NCI-H345 treated with DMSO at 0.1 percent for 48 hours (cell line): Measurements from ENCODE around the gene FOXK2.

Experiments used
- DNase-seq: peaks from one replicate; lab custom pipeline; 2025; ENCODE audit not compliant: unreplicated experiment; lab: John Stamatoyannopoulos, UW

Gene FOXK2

DNA sequence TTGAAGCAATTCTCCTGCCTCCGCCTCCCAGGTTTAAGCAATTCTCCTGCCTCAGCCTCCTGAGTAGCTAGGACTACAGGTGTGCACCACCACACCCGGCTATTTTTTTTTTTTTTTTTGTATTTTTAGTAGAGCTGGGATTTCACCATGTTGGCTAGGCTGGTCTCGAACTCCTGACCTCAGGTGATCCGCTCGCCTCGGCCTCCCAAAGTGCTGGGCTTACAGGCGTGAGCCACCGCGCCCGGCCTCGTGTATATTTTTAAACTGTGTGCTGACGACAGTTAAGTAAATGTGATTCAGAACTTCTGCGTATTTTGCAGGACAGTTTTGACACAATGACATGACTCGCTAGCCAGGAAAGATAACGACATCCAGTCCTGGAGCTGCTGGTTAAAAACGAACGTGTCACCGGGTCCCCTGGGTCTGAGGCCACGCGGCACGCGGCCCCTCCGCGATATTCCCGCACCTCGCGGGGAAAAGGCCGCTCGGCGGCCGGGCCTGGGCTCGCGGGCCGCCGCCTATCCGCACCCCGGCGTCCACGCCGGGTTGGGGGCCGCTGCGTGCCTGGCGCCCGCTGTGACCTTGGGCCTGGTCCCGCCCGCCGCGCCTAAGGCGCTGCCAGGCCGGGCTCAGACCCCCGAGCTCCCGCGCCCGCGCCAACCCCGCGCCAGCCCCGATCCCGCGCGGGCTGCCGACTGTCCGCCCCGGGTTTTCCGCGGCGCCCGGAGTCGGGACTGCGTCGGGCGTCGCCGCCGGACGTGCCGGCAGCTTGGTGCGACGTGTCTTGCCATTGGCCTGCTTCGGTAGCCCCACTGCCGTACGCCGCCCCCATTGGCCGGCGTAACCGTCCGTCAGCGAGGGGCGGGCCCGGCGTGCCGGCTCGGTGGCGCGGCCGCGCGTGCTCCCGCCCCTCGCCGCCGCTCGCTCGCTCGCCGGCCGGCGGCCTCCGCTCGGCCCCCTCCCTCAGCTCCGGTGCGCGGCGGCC is at the start of gene FOXK2:
FOXK2 (plus strand) TSS at position 907 of the 985 bp plus-strand sequence. CDS start 157 bp downstream, outside the sequence.
- DNase-seq, result peak; percentile 93

DNA sequence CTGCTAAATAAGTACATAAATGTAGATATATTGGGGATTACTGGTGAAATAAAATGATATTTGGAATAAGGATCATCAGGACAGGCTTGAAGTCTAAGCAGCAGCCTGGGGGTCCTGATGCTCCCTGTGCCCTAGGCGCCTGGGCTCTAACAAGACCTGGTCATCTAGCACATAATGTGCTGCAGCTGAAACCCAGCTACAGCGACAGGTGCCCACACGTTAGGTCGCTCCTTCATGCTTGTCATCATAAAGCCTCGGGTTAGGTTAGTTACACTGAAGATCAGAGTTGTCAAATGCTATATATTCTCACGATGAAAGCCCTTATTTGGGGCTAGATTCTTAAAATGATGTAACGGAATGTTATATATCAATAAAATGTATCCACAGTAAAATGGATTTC is 49.5 kb upstream of the FOXK2 start:
- DNase-seq, result no peak

GRCh38 chr17:82474223-82475010 is 45.1 kb upstream of the FOXK2 start:
- no peak for DNase-seq

- no peak for DNase-seq
These were observed 44.1 kb upstream of the FOXK2 start for GRCh38 chr17:82475458-82475857.

- DNase-seq, result no peak
These were observed 41.6 kb upstream of the FOXK2 start for GRCh38 chr17:82477934-82478333.

- DNase-seq, result no peak
These were observed 39.9 kb upstream of the FOXK2 start for GRCh38 chr17:82479602-82480001.

DNA sequence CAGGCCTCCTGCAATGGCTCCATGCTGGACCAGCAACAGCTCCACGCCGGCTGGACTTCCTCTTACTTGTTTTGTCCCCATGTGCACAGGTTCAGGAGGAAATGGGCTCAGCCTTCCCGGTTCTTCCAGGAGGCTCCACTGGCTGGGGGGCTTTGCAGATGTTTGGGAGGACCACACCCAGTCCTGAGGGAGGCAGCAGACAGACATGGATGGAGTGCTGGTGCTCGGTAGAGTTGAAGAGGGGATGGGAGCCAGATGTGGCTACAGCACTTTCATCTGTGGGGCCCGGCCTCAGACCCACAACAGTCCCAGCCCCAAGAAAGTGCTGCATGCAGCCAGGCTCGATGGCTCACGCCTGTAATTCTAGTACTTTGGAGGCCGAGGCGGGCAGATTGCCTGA is 39.2 kb upstream of the FOXK2 start:
- no peak for DNase-seq

DNA sequence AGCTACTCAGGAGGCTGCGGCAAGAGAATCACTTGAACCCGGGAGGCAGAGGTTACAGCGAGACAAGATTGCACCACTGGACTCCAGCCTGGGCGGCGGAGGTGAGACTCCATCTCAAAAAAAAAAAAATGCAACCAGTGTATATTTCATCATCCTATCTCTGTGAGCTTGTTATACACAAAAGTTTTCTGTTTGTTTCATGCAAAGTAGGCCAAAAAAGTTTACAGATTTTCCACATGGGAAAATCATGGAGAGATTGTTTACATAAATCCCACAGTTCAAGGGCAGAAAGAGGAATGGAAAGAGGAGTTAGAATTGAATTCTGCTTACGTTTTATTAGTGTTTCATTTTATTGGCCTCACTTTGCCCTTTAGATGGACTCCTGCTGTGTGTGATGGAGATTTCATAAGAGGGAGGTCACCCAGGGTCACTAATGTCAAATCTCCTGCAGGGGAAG is 36.3 kb upstream of the FOXK2 start:
- DNase-seq, result no peak

DNA sequence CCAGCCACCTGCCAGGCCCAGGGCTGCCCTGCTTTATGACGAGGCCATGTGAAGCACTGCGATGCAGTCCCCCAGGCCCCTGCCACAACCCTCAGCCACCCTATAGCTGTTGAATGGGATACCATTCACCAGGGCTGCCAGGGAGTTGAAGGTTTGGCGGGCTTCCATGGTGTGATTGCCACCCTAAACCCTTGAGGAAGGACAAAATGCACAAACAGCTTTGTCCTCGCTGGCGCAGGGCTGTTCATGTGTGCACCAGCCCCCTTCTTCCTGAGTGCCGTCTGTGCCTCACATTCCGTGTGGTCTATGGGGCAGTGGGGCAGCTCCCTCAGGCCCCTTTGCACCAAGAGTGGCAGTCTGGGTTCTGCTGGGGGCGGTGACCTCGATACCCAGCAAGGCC is 35.7 kb upstream of the FOXK2 start:
- no peak for DNase-seq

DNA sequence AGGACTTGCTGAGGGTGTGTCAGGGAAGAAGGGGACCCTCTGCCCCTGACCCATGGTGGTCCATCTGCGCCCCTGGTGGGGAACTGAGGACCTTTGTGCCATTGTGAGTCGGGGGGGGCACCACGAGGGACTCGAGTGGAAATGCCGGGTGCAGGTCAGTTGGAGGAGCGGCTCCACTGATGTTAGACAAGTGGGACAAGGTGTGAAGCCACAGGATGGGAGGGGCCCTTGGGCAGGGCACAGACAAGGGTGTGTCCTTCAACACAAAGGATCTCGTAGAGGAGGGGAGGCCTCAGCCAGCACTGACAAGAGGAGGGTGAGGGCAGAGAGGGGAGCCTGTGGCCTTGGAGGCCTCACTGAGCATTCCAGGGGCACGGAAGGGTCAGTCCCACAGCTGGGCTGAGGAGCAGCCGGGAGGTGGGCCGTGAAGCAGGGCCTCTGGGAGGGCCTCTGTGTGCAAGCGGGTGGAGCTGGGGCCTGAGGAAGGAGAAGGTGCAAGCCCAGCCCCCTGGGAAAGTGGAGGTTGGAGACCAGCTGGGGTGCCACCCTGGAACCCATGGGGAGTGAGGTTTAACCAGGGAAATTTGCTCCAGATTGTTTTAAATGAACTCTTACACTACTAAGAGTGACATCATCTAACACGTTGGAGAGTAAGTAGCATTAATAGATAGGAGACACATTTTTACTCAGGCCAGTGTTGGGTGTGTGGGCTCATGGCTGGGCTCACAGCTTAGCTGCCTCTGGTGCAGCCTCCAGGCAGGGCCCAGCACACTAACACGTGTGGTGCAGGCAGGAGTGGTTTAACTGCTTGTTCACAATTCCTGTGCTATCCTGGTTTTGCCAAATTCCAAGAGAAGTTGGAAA is 33.1 kb upstream of the FOXK2 start:
- DNase-seq, result no peak

- DNase-seq, result no peak
These were observed 31.6 kb upstream of the FOXK2 start for GRCh38 chr17:82487910-82488309.

DNA sequence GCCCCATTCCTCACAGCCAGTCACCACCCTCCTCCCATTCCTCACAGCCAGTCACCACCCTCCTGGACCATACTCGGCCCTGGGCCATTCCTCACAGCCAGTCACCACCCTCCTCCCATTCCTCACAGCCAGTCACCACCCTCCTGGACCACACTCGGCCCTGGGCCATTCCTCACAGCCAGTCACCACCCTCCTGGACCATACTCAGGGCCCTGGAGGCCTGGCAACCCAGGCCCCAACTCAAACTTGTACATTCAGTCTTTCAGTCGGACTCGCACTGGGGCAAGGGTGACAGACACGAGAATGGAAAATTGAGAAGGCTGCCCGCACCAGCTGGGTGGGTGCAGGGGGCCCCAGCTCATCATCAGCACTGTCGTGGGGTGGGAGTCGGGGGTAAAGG is 30.4 kb upstream of the FOXK2 start:
- no peak for DNase-seq

DNA sequence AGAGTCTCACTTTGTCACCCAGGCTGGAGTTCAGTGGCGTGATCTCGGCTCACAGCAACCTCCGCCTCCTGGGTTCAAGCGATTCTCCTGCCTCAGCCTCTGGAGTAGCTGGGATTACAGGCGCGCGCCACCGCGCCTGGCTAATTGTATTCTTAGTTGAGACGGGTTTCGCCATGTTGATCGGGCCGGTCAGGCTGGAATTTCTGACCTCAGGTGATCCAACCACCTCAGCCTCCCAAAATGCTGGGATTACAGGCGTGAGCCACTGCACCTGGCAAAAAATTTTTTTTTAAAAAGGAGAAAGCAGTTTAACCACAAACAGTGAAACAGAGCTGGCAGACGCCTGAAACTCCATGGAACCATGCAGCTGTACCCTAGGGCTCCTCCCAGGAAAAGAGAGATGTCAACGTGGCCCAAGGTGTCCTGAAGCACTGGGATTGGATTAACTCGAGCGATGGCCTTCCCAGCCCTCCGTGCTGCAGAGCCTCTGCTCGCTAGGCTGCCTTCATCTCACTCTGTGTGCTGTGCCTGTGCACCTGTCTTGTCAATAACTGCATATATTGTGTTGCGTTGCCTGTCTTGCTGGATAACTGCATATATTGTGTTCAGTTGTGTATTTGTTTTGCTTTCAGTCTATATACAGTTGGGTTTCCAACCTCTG is 29.6 kb upstream of the FOXK2 start:
- DNase-seq, result peak; percentile 91

- peak; percentile 55 for DNase-seq
These were observed 28.9 kb upstream of the FOXK2 start for GRCh38 chr17:82490512-82491195.

DNA sequence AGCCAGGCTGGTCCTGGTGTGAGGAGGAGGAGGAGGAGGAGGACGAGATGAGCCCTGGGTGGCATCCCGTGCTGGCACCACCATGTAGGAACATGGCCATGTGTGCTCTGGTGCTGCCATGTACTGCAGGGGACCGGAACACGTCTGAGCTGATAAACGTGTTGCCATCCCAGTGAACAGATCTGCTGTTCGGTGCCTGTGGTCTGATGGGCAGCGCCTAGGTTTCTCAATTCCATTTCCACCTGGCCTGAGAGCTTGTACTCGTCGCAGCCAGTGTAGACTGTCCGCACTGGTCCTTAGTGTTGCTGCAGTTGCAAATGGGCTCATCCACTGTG is 28.4 kb upstream of the FOXK2 start:
- no peak for DNase-seq

- no peak for DNase-seq
These were observed 28.0 kb upstream of the FOXK2 start for GRCh38 chr17:82491533-82491932.

- DNase-seq, result no peak
These were observed 26.8 kb upstream of the FOXK2 start for GRCh38 chr17:82492643-82493225.

DNA sequence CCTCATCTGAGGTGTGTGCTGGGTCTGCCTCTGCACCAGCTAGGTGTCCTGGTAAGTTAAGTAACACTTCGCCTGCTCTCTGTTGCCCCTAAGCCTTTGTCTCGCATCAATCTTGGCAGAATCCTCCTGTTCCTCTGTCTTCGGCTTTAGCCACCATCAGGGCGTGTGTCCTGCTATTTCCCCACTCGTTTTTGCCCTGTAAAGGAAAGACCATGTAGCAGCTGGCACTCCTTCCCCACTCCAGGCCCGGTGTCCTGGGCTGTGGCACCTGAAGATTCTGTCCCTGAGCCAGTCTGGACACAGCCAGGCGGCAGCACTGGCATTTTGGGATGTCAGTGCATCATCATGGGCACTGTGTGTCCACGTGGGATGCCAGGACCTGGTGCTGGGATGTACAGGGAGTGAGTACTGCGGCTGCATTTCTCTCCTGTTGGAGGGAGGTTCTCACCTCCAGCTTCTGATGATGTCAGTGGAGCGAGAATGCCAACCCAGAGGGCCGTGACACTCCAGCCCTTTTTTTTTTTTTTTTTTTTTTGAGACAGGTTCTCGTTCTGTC is 26.2 kb upstream of the FOXK2 start:
- DNase-seq, result no peak
